ENCODE results near the gene CDH12. TPM values are rescaled to one million over a fixed set of nuclear protein-coding genes. Genes with fewer than 3 reads are reported as not detected.

CDH12 gene
- total RNA-seq, 2 experiments from 2014 or later, result not detected

GRCh38 chr5:22673131-22673530 is 180.0 kb downstream of the CDH12 start:
- Mint-ChIP-seq H3K9me3 (peaks cover 6% of the 10 kb centered on the region), H3K36me3 (ENCODE audit: low read depth) (no peaks in the 10 kb centered on the region), H3K27me3 (no peaks in the 10 kb centered on the region), H3K4me3 (no peak overlapping the region), H3K4me1 (no peaks in the 10 kb centered on the region), H3K27ac (no peak overlapping the region)
- ChIA-PET CTCF (no interaction called here), POLR2A (no interaction called here)
- no peak for DNase-seq

DNA sequence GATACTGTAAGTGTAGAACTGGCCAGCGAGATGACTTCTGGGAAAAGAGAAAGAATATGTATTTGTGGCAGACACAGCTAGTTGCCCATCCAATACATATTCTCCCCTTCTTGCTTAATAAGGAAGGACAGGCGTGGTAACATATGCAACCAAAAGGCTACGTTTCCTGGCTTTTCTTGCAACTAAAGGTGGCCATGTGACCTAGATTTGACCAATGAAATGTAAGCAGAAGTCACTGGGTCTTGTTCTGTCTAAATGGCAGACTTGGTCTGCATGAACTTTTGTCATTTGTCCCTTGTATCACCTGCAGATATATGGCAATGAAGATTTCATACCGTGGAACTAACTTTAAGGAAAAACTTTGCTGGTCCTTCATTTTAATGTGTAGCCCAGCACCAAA is 183.8 kb downstream of the CDH12 start:
- no peak overlapping the region for H3K27ac Mint-ChIP-seq
- no peaks in the 10 kb centered on the region for H3K36me3 Mint-ChIP-seq (ENCODE audit: low read depth)
- ChIA-PET CTCF (no interaction called here), POLR2A (no interaction called here)
- H3K4me1 Mint-ChIP-seq, result no peaks in the 10 kb centered on the region
- H3K27me3 Mint-ChIP-seq, result no peaks in the 10 kb centered on the region
- DNase-seq, result no peak
- H3K4me3 Mint-ChIP-seq, result no peak overlapping the region
- H3K9me3 Mint-ChIP-seq, result peaks cover 5% of the 10 kb centered on the region

GRCh38 chr5:22665801-22666200 is 187.3 kb downstream of the CDH12 start:
- Mint-ChIP-seq H3K9me3 (peaks cover 2% of the 10 kb centered on the region), H3K4me1 (no peaks in the 10 kb centered on the region), H3K27ac (no peak overlapping the region), H3K36me3 (ENCODE audit: low read depth) (no peaks in the 10 kb centered on the region), H3K27me3 (no peaks in the 10 kb centered on the region), H3K4me3 (no peak overlapping the region)
- ChIA-PET POLR2A (no interaction called here), CTCF (no interaction called here)
- DNase-seq, result no peak

DNA sequence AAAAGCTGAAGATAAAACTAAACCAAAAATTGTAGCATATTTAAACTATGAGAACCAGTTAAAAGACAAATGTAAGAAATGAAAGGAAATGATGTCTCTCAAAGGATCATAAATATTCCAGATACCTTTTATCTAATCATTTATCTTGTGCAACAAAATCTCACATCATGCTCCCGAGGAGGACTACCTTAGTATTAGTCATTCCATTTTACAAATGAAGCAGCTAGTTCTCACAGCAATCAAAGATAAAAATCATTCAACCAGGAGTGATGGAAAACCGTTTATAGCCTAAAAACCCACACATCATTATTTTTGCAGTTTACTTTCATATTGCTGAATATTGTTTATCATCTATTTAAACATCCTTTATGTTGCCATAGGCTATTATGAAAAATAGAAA is 190.0 kb downstream of the CDH12 start:
- Mint-ChIP-seq H3K4me3 (no peak overlapping the region), H3K4me1 (no peaks in the 10 kb centered on the region), H3K27me3 (no peaks in the 10 kb centered on the region), H3K9me3 (peaks cover 2% of the 10 kb centered on the region), H3K27ac (no peak overlapping the region), H3K36me3 (ENCODE audit: low read depth) (no peaks in the 10 kb centered on the region)
- CTCF ChIA-PET, result no interaction called here
- POLR2A ChIA-PET, result no interaction called here
- DNase-seq, result no peak

- no peaks in the 10 kb centered on the region for H3K36me3 Mint-ChIP-seq (ENCODE audit: low read depth)
- no peak for DNase-seq
- CTCF ChIA-PET, result no interaction called here
- no peaks in the 10 kb centered on the region for H3K4me1 Mint-ChIP-seq
- no peak overlapping the region for H3K27ac Mint-ChIP-seq
- POLR2A ChIA-PET, result no interaction called here
- H3K27me3 Mint-ChIP-seq, result no peaks in the 10 kb centered on the region
- H3K9me3 Mint-ChIP-seq, result peaks cover 2% of the 10 kb centered on the region
- no peak overlapping the region for H3K4me3 Mint-ChIP-seq
These were observed 190.8 kb downstream of the CDH12 start for GRCh38 chr5:22662391-22662790.

DNA sequence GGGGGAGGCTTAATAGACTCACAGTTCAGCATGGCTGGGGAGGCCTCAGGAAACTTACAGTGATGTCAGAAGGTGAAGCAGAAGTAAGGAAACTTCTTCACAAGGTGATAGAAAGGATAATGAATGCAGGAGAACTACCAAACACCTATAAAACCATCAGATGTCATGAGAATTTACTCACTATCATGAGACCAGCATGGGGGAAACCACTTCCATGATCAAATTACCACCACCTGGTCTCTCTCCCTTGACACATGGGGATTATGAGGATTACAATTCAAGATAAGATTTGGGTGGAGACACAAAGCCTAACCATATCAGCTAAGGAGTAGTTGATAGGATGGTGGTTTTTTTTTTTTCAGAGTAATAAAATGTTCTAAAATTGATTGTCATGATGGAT is 201.8 kb downstream of the CDH12 start:
- Mint-ChIP-seq H3K4me1 (no peaks in the 10 kb centered on the region), H3K9me3 (no peaks in the 10 kb centered on the region), H3K27ac (no peak overlapping the region), H3K4me3 (no peak overlapping the region), H3K36me3 (ENCODE audit: low read depth) (no peaks in the 10 kb centered on the region), H3K27me3 (no peaks in the 10 kb centered on the region)
- ChIA-PET POLR2A (no interaction called here), CTCF (no interaction called here)
- DNase-seq, result no peak

DNA sequence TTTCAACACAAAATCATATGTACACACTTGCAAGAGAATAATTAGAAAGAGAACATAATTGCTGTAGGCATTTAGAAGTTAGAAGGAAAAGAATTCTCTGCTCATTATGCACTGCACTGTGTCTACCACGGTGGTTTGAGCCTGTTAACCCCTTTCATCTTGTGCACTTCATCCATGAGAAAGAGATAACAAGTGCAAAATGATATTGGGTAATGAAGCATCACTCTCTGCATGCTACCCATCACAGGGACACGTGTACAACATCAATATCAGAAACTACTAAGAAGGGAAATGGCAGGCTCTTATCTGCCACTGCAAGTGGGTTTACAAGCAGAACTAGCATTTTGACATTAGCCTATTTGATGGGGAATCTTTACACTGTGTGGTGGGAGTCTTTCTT is 202.6 kb downstream of the CDH12 start:
- H3K4me3 Mint-ChIP-seq, result no peak overlapping the region
- no peaks in the 10 kb centered on the region for H3K4me1 Mint-ChIP-seq
- H3K27ac Mint-ChIP-seq, result no peak overlapping the region
- no peaks in the 10 kb centered on the region for H3K9me3 Mint-ChIP-seq
- no peaks in the 10 kb centered on the region for H3K36me3 Mint-ChIP-seq (ENCODE audit: low read depth)
- DNase-seq, result no peak
- CTCF ChIA-PET, result no interaction called here
- POLR2A ChIA-PET, result no interaction called here
- H3K27me3 Mint-ChIP-seq, result no peaks in the 10 kb centered on the region

DNA sequence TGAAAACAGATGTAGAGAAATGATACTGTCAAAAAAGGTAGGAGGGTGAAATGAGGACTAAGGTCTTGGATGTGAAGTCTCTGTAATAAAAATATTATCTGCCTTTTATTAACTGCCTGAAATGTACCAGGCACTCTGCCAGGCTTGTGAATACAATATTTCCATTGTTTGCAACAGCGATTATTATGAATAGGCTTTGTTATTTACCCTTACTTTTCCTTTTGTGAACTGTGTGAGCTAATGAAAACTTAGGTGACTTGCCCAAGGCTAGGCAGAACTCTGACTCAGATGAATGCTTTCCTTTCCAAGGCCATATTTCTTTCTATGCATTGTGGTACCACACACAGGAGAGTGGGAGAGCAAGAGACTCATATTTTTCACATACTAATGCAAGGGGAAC is 204.1 kb downstream of the CDH12 start:
- H3K27me3 Mint-ChIP-seq, result no peaks in the 10 kb centered on the region
- H3K4me3 Mint-ChIP-seq, result no peak overlapping the region
- H3K4me1 Mint-ChIP-seq, result no peaks in the 10 kb centered on the region
- H3K27ac Mint-ChIP-seq, result no peak overlapping the region
- DNase-seq, result no peak
- H3K36me3 Mint-ChIP-seq (ENCODE audit: low read depth), result no peaks in the 10 kb centered on the region
- POLR2A ChIA-PET, result no interaction called here
- H3K9me3 Mint-ChIP-seq, result peaks cover 3% of the 10 kb centered on the region
- CTCF ChIA-PET, result no interaction called here

DNA sequence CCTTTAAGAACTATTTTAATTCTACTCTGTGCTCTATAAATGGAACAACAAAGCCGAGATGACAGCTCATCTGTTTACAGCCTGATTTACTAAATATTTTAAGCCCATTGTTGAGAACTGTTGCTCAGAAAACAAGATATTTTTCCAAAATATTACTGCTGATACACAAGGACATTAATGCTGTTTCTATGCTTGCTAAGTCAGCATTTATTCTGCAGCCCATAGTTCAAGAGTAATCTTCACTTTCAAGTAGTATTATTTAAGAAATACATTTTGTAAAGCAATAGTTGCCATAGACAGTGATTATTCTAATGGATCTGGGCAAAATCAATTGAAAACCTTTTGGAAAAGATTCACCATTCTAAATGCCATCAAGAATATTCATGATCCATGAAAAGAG is 208.3 kb downstream of the CDH12 start:
- H3K27ac Mint-ChIP-seq, result no peak overlapping the region

GRCh38 chr5:22643356-22643755 is 209.8 kb downstream of the CDH12 start:
- DNase-seq, result no peak
- Mint-ChIP-seq H3K4me1 (no peaks in the 10 kb centered on the region), H3K9me3 (peaks cover 3% of the 10 kb centered on the region), H3K36me3 (ENCODE audit: low read depth) (no peaks in the 10 kb centered on the region), H3K27ac (no peak overlapping the region), H3K4me3 (no peak overlapping the region), H3K27me3 (no peaks in the 10 kb centered on the region)
- CTCF ChIA-PET, result no interaction called here
- POLR2A ChIA-PET, result no interaction called here

More for the DNA sequence above, 208.3 kb downstream of the CDH12 start:
- H3K4me3 Mint-ChIP-seq, result no peak overlapping the region
- H3K36me3 Mint-ChIP-seq (ENCODE audit: low read depth), result no peaks in the 10 kb centered on the region
- no peaks in the 10 kb centered on the region for H3K4me1 Mint-ChIP-seq
- no peaks in the 10 kb centered on the region for H3K27me3 Mint-ChIP-seq
- ChIA-PET POLR2A (no interaction called here), CTCF (no interaction called here)
- no peak for DNase-seq
- peaks cover 3% of the 10 kb centered on the region for H3K9me3 Mint-ChIP-seq

DNA sequence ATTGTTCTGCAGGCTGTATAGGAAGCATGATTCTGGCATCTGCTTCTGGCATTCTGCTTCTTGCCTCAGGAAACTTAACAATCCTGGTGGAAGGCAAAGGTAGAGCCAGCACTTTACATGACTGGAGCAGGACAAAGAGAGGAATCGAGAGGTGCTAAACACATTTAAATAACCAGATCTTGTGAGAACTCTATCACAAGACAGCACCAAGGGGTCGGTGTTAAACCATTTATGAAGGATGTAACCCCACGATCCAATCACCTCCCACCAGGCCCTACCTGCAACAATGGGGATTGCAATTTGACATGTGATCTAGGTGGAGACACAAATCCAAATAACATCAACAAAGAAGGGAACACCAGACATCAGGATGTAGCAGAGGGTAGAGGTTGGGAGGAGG is 221.5 kb downstream of the CDH12 start:
- no peak for DNase-seq
- H3K27ac Mint-ChIP-seq, result no peak overlapping the region
- POLR2A ChIA-PET, result no interaction called here
- no peaks in the 10 kb centered on the region for H3K27me3 Mint-ChIP-seq
- CTCF ChIA-PET, result no interaction called here
- no peaks in the 10 kb centered on the region for H3K36me3 Mint-ChIP-seq (ENCODE audit: low read depth)
- no peaks in the 10 kb centered on the region for H3K9me3 Mint-ChIP-seq
- no peaks in the 10 kb centered on the region for H3K4me1 Mint-ChIP-seq
- H3K4me3 Mint-ChIP-seq, result no peak overlapping the region

DNA sequence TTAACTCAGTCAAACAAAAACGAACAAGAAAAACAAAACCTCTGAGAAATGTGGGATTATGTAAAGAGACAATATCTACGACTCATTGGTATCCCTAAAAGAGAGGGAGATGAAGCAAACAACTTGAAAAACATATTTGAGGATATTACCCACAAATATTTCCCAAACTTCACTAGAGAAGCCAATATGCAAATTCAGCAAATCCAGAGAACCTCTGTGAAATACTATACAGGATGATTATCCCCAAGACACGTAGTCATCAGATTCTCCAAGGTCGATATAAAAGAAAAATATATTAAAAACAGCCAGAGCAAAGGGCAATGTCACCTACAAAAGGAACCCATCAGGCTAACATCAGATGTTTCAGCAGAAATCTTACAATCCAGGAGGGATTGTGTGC is 226.1 kb downstream of the CDH12 start:
- Mint-ChIP-seq H3K9me3 (peaks cover 7% of the 10 kb centered on the region), H3K27me3 (no peaks in the 10 kb centered on the region), H3K4me3 (no peak overlapping the region), H3K36me3 (ENCODE audit: low read depth) (no peaks in the 10 kb centered on the region), H3K4me1 (no peaks in the 10 kb centered on the region), H3K27ac (no peak overlapping the region)
- DNase-seq, result no peak
- CTCF ChIA-PET, result no interaction called here
- POLR2A ChIA-PET, result no interaction called here

- DNase-seq, result no peak
- Mint-ChIP-seq H3K27me3 (no peaks in the 10 kb centered on the region), H3K27ac (no peak overlapping the region), H3K36me3 (ENCODE audit: low read depth) (no peaks in the 10 kb centered on the region), H3K9me3 (peaks cover 9% of the 10 kb centered on the region), H3K4me3 (no peak overlapping the region), H3K4me1 (no peaks in the 10 kb centered on the region)
- POLR2A ChIA-PET, result no interaction called here
- CTCF ChIA-PET, result no interaction called here
These were observed 227.7 kb downstream of the CDH12 start for GRCh38 chr5:22625451-22625850.

DNA sequence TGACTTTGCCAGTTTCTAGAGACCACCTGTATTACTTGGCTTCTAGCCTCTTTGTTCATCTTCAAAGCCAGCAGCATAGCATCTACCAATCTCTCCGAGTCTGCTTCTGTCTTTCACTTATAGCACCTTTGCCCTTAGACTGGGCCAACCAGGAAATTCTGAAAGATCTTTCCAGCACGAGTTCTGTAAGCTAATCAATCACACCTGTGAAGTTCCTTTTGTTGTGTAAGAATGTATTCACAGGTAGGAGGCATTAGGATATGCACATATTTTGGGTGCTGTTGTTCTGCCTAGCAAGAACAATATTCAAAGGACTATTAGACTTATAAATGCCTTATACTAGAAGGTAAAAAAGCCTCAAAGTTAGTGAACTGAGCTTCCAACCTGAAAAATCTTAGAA is 232.1 kb downstream of the CDH12 start:
- Mint-ChIP-seq H3K27me3 (no peaks in the 10 kb centered on the region), H3K9me3 (peaks cover 3% of the 10 kb centered on the region), H3K36me3 (ENCODE audit: low read depth) (no peaks in the 10 kb centered on the region), H3K4me3 (no peak overlapping the region), H3K4me1 (no peaks in the 10 kb centered on the region), H3K27ac (no peak overlapping the region)
- ChIA-PET POLR2A (no interaction called here), CTCF (no interaction called here)
- DNase-seq, result no peak

DNA sequence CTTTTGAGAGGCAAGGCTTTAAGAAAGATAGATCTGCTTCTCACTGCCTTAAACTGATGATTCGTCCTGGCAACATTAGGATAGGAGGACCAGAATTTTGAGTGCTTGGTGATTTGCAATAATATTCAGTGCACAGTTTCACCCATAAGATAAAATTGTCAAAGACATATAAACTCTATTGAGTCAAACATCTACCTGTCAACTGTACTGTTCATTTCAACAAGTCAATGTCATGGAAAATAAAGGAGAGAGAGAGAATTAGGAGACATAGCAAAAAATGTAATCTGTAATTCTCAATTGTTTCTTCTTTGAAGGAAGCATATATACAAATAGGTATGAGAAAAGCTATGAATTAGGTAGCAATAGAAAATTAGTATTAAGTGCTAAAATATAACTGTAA is 237.2 kb downstream of the CDH12 start:
- H3K36me3 Mint-ChIP-seq (ENCODE audit: low read depth), result no peaks in the 10 kb centered on the region
- CTCF ChIA-PET, result no interaction called here
- DNase-seq, result no peak

More for the DNA sequence above, 237.2 kb downstream of the CDH12 start:
- Mint-ChIP-seq H3K27me3 (no peaks in the 10 kb centered on the region), H3K4me1 (no peaks in the 10 kb centered on the region), H3K4me3 (no peak overlapping the region), H3K9me3 (no peaks in the 10 kb centered on the region), H3K27ac (no peak overlapping the region)
- POLR2A ChIA-PET, result no interaction called here

Data from activated CD4-positive, alpha-beta T cell treated with anti-CD3 and anti-CD28 coated beads, Interleukin-2, amount 10 ng/mL, durations not matched to agents 7 days and 5 days (primary cell).